Gastroesophageal sphincter (tissue), 4 donors: Measurements from ENCODE around the gene MRTO4. TPM values are rescaled to one million over a fixed set of nuclear protein-coding genes. Genes with fewer than 3 reads are reported as not detected.
"Not testable (repeated sequence)": the region's sequence is repeated elsewhere in the genome, so short reads cannot be mapped to it uniquely, and the experiment has no call there.

Experiments used
- ATAC-seq: fragments of 150-250 bp; one replicate; pipeline ENCODE4 v1.9.1; 2016; ENCODE audit warnings: mild to moderate bottlenecking, moderate library complexity
- H3K27ac ChIP-seq, 4 donors: fragments of 200-600 bp; sonication (generic) in 3 of 4; 1 replicate in 3 of 4; 2 replicates in 1 of 4; pipeline ENCODE4 v1.5.1; 2016 to 2019
- H3K27me3 ChIP-seq: fragments of 200-600 bp; sonication (generic); one replicate; pipeline ENCODE4 v1.5.1; 2019
- H3K36me3 ChIP-seq, 2 donors: fragments of 200-600 bp; sonication (generic); one replicate each; pipeline ENCODE4 v1.5.1; 2019; ENCODE audit warnings: control low read depth in 1 of 2
- H3K4me1 ChIP-seq, 3 donors: fragments of 200-600 bp; sonication (generic); 1 replicate in 2 of 3; 2 replicates in 1 of 3; pipeline ENCODE4 v1.5.1; 2016 to 2019; ENCODE audit warnings: control low read depth in 2 of 3
- H3K4me3 ChIP-seq, 2 donors: fragments of 200-600 bp; sonication (generic); one replicate each; pipeline ENCODE4 v1.5.1; 2019; ENCODE audit warnings: mild to moderate bottlenecking in 1 of 2, moderate library complexity in 1 of 2
- H3K9me3 ChIP-seq, 3 donors: fragments of 200-600 bp; sonication (generic); one replicate each; pipeline ENCODE4 v1.5.1; 2017 to 2019; ENCODE audit warnings: control low read depth in 2 of 3
- EP300 ChIP-seq: sonication (generic); formaldehyde crosslinking; IDR thresholded peaks from one replicate; pipeline ENCODE4 v1.6.1; 2017; ENCODE audit warnings: antibody characterized with exemption, mild to moderate bottlenecking
- POLR2A ChIP-seq, 2 donors: fragments of 450-650 bp; IDR thresholded peaks; one replicate each; pipeline ENCODE4 v1.6.1; 2017; ENCODE audit warnings: antibody characterized with exemption in 2 of 2, mild to moderate bottlenecking in 2 of 2, moderate library complexity in 1 of 2
- POLR2AphosphoS5 ChIP-seq: sonication (generic); formaldehyde crosslinking; IDR thresholded peaks from one replicate; pipeline ENCODE4 v1.6.1; 2017; ENCODE audit warnings: antibody characterized with exemption
- WGBS, 2 donors: methylation state at CpG; one replicate each; pipeline ENCODE4 v1.1.5; 2018; ENCODE audit warnings: low coverage in 1 of 2; 5-methylcytosine and 5-hydroxymethylcytosine counted together
- total RNA-seq, 4 donors: library from RNA; depleted of rRNA; stranded (reverse); fragments of >200 nt; gene quantifications; one replicate each; pipeline ENCODE4 v1.1.0, GENCODE V29; 2016
- TF ChIP-seq, protein P1 (sequence below), 4 experiments: fragments of 200-600 bp in 2 of 4; fragments of 450-650 bp in 2 of 4; sonication (generic) in 1 of 4; IDR thresholded peaks; one replicate each; pipeline ENCODE4 v1.5.1; 2017 to 2019; ENCODE audit warnings: antibody characterized with exemption in 4 of 4, mild to moderate bottlenecking in 2 of 4, moderate library complexity in 2 of 4

MRTO4 gene
- total RNA-seq, 4 donors from 2014 or later, result 12.5 to 28.5 (median 19.7) TPM

DNA sequence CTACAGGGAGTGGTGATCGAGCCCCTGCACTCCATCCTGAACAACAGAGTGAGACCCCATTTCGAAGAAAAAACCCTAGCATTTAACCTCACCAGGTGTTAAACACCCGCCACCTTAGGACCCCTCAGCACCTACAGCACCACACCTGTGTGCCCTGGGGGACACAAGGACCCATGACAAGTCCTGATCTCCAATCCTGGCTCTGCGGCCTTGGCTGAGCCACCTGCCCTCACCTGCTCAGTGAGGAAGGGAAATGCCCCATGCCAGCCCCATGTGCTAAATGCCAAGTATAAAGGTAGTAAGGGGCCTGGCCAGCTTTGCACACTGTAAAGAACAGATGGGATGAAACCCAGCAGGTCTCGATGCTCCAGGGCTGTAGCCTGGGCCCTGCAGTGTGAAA is 11.1 kb downstream of the MRTO4 start:
- WGBS, 2 donors, result 93% methylated on average over 3 of the region's 5 CpGs; no CpG with 5 or more reads in 1 of the 2 donors

DNA sequence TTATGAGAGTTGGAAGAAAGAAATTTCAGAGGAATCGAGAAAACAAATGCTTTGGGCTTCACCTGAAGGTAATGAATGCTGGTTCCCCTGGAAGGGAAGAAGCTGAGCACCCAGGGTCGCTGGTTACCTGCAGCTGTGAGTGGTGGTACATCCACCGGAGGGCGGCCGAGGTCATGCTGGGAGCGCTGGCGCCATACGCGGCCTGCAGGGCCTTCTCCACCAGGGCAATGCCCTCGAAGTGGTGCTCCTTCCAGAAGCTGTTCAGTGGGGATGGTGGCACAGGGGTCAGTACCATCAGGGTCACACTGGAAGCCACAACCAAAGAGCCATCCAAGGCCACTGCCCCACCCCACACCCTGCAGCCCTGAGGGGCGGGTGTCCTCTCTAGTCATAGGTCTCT is 16.8 kb downstream of the MRTO4 start:
- peaks cover 3% of the 10 kb centered on the region for H3K27me3 ChIP-seq
- ATAC-seq, result no peak
- H3K27ac ChIP-seq, result no peak overlapping the region
- H3K4me3 ChIP-seq, result no peak overlapping the region
- no peaks in the 10 kb centered on the region for H3K9me3 ChIP-seq
- WGBS, 2 donors, result 78 to 80% methylated on average over 6 to 10 of the region's 11 CpGs
- no peaks in the 10 kb centered on the region for H3K4me1 ChIP-seq
- TF ChIP-seq POLR2A (IDR thresholded peaks at IDR 0.05), result no peak
- TF ChIP-seq, protein P1, sequence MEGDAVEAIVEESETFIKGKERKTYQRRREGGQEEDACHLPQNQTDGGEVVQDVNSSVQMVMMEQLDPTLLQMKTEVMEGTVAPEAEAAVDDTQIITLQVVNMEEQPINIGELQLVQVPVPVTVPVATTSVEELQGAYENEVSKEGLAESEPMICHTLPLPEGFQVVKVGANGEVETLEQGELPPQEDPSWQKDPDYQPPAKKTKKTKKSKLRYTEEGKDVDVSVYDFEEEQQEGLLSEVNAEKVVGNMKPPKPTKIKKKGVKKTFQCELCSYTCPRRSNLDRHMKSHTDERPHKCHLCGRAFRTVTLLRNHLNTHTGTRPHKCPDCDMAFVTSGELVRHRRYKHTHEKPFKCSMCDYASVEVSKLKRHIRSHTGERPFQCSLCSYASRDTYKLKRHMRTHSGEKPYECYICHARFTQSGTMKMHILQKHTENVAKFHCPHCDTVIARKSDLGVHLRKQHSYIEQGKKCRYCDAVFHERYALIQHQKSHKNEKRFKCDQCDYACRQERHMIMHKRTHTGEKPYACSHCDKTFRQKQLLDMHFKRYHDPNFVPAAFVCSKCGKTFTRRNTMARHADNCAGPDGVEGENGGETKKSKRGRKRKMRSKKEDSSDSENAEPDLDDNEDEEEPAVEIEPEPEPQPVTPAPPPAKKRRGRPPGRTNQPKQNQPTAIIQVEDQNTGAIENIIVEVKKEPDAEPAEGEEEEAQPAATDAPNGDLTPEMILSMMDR (IDR thresholded peaks at IDR 0.05), result no peak
- no peak for TF ChIP-seq POLR2AphosphoS5
- no peaks in the 10 kb centered on the region for H3K36me3 ChIP-seq

More for the DNA sequence above, 11.1 kb downstream of the MRTO4 start:
- Histone ChIP-seq H3K4me1 (no peaks in the 10 kb centered on the region), H3K27me3 (no peaks in the 10 kb centered on the region), H3K4me3 (no peak overlapping the region), H3K9me3 (no peaks in the 10 kb centered on the region), H3K27ac (no peak overlapping the region), H3K36me3 (peaks cover 0 to 33% of the 10 kb centered on the region in 2 donors)
- TF ChIP-seq EP300 (no peak), POLR2A (IDR thresholded peaks at IDR 0.05) (no peak), POLR2AphosphoS5 (no peak)
- TF ChIP-seq, protein P1 (IDR thresholded peaks at IDR 0.05), result no peak
- no peak for ATAC-seq

DNA sequence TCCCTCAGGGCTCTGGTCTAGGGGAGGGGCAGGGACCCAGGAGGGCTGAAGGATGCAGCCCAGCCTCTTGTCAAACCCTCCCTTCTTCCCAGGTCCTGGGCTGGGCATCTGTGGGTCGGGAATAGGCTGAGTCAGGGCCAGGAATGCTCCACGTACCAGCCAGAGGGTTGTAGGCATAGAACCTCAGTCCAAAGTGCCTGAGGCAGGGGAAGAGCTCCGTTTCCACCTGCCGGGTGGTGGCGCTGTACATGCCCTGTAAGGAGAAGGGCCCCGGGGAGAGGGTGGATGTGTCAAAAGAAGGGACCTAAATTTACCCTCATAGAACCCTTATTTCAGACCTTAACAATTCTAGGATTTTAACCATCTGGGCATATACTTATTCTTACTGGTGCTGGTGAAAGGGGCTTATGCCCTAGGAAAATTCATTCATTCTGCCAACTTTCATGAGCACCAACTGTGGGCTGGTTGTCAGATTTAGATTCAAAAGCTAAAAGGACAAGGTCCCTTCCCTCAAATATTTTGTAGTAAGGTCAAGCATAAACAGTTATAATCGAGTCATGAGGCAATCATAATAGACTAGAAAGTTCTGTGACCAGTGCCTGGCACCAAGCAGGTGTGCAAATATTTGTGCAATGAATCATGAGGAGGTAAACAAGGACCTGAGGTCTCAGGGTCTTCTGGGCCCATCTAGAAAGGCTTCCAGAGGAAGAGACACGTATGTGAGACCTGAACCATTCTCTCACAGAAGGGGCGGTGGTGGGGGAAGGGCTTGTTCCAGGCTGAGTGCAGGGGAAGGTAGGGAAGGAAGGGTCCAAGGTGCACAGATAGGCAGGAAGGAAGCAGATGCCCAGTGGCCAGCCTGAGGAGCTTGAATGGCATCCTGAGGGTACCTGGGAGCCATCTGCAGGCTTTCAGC is 18.1 kb downstream of the MRTO4 start:
- not testable (repeated sequence) for H3K4me3 ChIP-seq, H3K27ac ChIP-seq, H3K9me3 ChIP-seq, H3K4me1 ChIP-seq, ATAC-seq, H3K36me3 ChIP-seq
- WGBS, 2 donors, result 62 to 100% methylated on average over 2 of the region's 9 CpGs
- H3K27me3 ChIP-seq, result peaks cover 14% of the 10 kb centered on the region

DNA sequence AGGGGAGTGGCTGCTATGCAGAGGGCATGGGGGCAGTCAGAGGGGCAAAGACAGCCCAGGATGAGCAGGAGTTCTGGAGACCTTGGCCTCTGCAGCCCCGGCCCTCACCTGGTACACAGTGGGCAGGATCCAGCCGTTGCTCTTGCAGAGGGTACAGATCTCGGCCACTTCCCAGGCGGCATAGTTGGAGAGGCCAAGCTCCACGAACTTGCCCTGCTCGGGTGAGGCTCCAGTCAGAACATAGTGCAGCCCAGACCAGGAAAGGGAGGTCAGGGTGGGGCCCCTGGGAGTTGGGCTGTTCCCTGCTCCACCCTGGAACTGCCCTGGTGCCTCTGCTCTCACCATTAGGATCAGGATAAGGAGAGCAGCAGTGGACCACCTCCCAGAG is 18.7 kb downstream of the MRTO4 start:
- H3K36me3 ChIP-seq, H3K9me3 ChIP-seq, H3K4me1 ChIP-seq, H3K27ac ChIP-seq, ATAC-seq, H3K4me3 ChIP-seq: not testable (repeated sequence)
- no CpG with 5 or more reads among the region's 6 CpGs for WGBS, 2 donors
- peaks cover 14% of the 10 kb centered on the region for H3K27me3 ChIP-seq

DNA sequence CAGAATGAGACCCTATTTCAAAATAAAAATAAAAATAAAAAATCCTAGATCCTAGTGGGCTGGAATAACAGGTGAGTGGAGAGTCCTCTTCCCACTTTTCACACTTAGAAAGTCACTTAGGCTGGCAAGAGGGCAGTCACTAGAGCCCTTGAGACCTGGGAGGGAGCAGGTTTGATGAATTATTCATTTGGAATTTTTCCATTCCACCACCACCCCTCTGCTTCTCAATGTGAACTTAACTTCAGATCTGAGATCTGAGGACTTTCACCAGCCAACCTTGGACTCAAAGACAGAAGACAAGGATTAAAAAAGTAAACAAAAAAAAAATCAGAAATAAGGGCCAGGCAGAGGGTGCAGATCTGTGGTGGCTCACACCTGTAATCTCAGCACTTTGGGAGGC is 20.5 kb downstream of the MRTO4 start:
- TF ChIP-seq EP300 (no peak), POLR2AphosphoS5 (no peak), POLR2A (IDR thresholded peaks at IDR 0.05) (no peak)
- TF ChIP-seq, protein P1 (IDR thresholded peaks at IDR 0.05), result no peak
- ATAC-seq, result no peak
- Histone ChIP-seq H3K27ac (no peak overlapping the region), H3K4me3 (no peak overlapping the region), H3K36me3 (no peaks in the 10 kb centered on the region), H3K27me3 (peaks cover 14% of the 10 kb centered on the region), H3K4me1 (peaks cover 0 to 9% (median 0%) of the 10 kb centered on the region in 3 donors), H3K9me3 (peaks cover 0 to 4% (median 0%) of the 10 kb centered on the region in 3 donors)
